GM21825 (cell line): ENCODE results near the gene STMN1.
A peak's percentile ranks its signal among the peaks of the same experiment; 100 is the strongest.

Source experiments
- ATAC-seq: cut with Tn5 transposase; IDR thresholded peaks from one replicate; pipeline ENCODE4 v1.9.1; 2021; ENCODE audit warnings: mild to moderate bottlenecking, moderate library complexity; ENCODE audit not compliant: unreplicated experiment

STMN1 gene

DNA sequence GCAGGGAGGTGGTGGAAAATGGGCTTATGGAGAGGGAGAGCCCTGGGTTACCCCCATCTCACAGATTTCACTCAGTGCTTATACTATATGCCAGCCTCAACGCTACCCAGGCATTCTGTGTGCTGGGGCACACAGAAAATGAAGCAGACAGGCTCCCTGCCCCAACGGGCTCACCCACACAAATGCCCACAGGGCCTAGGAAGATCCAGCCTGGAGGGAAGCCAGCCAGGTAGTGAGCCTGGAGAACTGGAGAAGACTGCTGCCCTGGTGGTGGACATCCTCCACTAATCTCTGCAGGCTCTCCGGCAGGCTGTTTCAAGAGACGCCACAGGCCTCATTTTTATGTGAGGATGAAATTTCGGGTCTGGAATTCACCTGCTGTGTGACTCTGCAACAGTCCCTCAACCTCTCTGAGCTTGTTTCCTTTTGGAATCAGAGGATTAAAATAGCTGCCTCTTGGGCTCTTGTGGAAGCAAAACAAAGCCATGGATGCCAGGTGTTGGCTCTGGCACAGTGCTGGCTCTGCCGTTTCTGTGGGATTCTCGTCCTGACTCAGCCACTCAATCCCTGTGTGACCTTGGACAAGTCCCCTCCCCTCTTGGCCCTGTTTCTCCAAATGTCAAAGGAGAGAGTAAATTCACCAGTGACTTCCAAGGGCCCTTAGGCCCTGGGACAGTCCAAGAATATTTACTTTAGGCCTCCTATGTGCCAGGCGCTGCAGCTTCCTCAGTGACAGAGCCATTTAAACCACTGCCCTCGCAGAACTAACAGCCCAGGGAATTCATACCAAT is 34.3 kb downstream of the STMN1 start:
- no peak for ATAC-seq

DNA sequence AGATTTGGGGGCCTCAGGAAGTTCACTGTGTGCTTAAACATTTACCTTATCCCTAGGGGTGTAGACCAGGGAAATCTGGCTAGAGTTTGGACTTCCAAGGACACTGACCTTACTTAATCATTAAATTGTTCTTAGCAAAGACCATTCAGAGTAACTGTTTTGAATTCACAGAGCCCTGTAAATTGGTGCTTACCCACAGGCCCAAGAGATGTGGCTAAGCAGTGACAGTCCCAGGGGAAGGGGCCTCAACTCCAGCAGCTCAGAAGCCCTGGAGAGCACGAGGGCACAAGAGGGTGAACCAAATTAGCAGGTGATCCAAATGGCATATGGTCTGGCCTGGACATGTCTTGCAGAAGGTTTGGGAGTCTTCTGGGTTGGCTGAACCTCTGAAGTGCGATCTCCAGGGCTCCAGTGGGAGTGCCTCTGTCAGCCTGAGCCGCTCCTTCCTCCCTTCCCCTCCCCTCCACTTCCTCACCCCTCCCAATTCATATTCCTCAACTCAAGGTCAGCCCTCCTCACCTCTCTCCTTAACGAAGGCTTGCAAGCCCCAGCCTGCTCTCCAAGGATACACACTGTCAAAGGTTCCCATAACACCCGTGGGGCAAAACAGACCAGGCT is 35.0 kb downstream of the STMN1 start:
- no peak for ATAC-seq

DNA sequence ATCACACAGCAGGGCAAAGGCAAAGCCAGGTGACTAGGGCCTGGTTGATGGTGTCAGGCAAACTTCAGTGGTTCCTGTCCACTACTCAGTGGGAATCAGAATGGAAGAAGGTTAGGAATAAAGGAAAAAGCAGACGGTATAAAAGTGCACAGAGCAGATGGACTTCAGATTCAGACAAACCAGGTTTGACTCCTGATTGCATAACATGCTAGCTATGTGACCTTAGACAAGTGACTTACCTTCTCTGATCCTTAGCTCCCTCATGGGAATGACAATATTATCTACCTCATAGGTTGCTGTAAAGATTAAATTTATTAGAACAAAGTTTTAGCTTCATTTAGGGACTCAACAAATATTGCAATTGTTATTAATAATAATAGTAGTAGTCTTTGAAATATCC is 35.6 kb downstream of the STMN1 start:
- no peak for ATAC-seq

DNA sequence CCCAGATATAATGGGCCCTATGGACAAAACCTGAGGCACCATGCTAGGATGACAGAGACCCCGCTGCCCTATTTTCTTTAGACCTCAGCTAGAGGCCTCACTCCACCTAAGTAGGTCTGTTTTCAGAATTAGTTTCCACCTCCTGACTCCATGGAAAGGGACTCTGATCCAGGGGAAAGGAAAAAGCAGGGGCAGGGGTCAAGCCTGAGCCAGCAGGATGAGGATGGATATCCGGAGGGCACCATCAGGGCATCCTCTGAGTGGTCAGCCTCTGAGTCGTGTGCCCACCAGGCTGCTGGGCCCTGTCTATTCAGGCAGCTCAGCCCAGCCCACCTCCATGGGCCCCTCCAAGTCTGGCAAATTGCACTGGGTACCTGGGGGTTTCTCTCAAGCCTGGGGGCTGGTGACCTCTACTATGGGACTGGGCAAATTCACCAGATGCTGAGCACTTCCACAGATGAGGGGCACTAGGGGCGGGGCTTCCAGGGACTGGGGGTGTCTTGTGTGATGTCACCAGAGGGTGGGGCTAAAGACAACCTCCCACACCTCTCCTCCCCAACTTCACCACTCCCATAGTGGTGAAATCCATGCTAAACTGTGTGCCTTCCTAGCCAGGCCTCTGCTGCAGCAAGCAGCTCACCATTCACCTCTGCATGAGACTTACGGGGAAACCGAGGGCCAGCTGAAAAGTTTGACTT is 36.2 kb downstream of the STMN1 start:
- ATAC-seq: no peak

DNA sequence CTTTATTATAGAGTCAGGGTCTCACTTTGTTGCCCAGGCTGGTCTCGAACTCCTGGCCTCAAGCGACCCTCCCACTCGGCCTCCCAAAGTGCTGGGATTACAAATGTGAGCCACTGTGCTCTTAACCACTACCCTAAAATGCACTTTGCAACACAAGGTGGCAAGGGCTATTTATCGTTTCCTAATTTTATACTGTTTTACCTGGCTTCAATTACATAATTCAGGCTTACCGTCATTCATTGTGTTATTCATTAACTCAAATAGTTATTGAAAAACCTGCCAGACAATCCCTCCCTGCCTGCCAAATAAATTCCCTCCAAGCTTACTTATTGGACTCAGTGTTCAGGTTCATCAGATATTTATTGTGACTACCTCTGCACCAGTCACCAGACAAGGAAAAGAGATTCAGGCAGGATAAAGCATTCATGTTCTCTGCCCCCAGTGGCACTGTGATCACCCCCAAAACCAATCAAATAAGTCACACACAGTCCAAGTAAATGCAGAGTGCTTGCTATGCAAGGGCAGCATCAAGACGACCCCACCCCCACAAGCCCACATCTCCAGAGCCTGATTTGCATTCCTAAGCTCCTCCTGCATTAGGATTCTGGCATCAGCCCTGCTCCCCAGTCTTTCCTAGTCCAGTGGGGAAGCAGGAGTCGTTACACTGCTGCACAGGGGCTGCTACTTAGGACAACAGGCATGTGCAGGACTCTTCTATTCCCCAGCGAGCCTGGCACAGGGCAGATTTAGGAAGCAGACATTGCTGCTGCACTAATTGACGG is 38.8 kb downstream of the STMN1 start:
- ATAC-seq: no peak

DNA sequence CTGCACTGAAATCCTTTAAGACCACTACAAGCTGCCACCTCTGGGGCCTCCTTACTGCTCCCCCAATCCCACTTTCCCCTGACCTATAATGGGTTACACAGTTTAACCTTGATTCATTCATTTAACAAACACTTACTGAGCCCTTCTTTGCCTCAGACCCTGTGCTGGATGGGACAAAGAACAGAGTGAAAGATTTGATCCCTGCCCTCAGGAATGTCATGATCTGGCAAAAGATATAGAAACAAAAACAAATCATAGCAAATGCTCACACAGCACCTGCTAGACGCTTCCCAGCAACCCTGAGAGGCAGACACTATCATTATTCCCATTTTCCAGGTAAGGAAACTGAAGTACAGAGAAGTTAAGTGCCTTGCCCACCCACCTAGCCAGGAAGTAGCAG is 39.9 kb downstream of the STMN1 start:
- ATAC-seq: no peak

DNA sequence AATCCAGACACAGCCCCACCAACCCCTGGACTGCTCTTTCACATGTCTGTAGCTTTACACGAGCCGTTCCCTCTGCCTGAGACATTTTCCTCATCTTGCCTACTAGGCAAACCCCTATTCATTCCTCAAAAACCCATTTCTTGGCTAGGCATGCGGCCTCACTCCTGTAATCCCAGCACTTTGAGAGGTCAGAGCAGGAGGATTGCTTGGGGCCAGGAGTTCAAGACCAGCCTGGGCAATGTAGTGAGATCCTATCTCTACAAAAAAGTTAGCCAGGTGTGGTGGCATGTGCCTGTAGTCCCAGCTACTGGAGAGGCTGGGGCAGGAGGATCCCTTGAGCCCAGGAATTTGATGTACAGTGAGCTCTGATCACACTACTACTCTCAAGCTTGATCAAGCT is 41.8 kb downstream of the STMN1 start:
- no peak for ATAC-seq

DNA sequence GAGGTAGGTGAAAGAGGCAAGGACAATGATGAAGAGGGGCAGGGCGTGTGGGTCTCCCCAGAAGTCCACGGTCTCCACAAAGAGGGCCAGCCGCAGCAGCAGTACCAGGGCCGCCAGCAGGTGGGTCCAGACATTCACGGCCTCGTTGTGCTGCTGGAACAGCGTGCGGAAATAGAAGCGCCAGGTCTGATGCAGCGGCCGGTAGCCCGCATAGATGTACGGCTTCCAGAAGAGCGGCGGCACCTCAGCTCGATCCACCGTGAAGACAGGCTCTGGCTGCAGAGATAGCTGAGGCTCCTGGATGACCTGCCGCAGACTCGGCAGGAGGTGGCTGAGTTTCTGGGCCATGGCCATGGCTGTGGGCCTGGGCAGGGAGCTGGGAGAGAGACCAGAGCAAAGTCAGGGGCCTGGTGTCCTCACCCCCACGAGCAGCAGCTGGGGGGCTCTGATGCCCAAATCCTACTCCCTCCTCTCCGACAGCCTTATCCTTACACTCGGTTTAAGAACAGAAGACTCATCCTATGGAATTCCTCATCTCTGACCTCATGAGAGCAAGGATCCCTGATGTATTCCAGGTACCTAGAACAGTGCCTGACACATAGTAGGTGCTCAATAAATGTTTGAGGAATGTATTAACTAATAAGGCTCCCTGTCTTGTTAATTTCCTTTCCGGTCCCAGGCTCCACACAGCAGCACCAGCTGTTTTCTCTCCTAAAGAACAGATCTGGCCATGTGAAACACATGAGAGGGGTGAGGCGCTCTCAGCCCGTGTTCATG is 42.5 kb downstream of the STMN1 start:
- no peak for ATAC-seq

DNA sequence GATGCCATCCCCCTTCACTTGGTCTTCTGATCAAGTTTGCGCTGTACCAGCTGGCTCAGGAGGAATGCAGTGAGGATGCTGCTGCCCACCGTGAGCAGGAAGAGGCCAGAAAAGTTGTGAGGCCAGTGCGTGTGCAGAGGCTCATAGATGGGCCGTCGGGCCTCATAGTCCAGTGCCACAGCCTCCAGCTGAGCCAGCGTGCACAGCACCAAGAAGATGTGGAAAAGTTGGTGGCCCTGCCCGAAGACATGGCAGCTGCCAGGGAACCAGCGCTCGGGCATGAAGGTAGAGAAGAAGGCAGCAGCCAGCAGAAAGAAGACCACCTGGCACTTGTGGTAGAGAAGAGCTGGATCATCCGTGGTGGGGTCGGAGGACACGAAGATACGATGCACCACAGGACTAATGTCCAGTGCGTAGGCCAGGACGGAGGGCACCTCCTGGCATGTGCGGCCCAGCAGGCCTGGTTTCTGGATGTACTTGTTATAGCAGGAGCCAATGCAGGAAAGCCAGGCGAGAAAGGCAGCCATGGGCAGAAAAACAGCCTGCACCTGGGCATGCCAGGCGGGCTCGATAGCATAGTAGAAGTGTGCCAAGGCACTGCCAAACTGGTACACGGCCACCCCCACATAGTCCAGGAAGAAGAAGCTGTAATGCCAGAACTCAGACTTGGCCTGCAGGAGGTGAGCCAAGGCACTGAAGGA is 43.3 kb downstream of the STMN1 start:
- ATAC-seq: no peak

DNA sequence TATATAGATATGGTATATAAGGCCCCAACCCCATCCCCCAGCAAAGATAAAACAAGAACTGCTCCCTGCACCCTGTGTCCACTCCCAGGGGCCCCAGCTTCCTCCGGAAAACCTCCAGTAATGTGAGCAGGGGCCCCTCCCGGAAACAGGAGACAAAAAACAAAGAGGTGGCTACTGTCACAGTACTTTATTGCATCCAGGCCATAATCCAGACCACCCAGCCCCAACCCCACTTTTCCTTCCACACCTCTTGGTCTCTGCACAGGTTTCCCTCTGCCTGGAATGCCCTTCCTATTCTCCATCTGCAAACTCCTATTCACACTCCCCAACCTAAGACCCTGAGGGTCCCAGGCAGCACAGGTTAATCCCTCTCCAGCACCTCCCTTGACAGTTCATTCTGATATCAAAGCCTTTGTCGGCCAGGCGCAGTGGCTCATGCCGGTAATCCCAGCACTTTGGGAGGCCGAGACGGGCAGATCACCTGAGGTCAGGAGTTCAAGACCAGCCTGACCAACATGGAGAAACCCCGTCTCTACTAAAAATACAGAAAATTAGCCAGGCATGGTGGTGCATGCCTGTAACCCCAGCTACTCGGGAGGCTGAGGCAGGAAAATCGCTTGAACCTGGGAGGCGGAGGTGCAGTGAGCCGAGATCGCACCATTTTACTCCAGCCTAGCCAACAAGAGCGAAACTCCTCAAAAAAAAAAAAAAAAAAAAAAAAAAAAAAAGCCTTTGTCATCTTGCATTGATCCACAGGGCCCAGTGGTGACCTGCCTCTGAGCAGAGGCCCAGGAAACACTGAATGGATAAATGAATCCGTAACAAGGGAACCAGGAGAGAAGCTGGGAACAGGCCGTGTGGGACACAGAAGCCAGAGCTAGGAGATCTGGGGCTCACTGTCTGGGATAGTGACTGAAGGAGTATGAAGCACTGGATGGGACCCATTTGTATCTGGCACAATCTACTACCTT is 44.6 kb downstream of the STMN1 start:
- ATAC-seq: no peak

DNA sequence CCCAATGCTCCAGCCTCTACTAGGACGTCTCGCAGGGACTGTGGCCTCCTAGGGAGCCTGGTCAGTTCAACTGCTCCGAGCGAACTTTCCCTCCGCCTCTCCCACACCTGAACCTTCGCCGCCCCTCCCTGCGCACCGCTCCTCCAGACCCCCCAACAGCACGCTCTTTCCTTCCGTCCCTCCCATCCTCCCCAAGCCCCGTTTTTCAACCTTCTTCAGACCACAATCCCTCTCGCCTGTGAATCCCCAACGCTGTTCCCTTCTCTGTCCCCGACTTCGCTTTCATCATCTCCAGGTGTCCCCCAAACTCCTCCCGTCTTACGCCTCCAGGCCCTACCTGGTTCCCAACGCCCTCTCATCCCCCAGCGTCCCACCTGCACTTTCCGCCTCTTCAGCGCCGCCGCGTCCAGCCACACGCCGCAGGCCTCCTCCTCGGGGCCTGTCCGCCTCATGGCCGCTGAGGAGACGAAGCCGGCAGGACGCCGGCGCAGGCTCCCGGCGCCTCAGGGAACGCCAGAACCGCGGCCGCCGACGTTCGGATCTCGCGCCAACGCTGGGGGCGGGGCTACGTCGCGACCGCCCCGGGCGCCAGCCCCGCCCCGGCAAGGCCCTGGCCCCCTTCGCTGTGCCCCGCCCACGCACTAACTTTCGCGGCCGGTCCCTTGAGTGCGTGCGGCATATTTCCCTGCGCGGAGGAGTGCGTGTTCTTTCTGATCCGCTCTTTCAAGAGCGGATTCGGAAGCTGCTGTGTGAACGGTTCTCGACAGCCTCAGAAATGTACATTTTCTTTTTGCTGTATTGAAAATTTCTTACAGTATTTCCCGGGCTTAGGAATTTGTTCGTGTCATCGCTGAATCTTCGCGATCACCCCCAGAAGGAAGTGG is 47.1 kb downstream of the STMN1 start, which contains the start of gene AUNIP:
TSS of gene AUNIP (minus strand) at position 552 of the 884 bp plus-strand sequence. CDS start at position 452, 100 bp downstream.
- ATAC-seq: peak; percentile 68

DNA sequence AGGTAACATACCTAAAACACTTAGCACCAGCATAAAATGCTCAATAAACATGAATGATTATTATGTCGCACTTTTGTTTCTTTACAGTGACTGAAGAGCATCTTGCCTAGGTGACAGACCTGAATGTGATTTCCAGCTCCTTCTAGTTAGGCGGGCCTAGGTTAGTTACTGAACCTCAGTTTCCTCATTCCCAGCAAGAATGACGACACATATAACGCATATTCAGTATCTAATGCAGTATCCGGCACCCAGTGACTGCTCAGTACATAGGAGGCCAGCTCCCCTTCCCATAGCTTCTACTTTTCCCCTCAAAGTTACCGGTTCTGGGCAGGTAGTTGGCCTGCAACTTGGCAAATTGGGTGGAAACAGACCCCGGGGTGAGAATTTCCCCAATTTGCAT is 47.7 kb downstream of the STMN1 start:
- no peak for ATAC-seq

DNA sequence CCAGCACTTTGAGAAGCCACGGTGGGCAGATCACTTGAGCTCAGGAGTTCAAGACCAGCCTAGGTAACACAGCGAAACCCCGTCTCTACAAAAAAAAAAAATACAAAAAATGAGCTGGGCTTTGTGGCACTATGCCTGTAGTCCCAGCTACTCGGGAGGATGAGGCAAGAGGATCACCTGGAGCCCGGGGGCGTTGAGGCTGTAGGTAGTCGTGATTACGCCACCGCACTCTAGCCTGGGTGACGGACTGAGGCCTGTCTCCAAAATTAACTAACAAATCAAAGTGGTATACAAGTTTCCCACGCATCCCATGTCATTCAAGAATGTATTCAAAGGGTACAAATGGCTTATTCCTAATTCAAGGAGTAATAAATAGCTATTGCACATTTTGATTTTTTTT is 49.4 kb downstream of the STMN1 start:
- no peak for ATAC-seq

DNA sequence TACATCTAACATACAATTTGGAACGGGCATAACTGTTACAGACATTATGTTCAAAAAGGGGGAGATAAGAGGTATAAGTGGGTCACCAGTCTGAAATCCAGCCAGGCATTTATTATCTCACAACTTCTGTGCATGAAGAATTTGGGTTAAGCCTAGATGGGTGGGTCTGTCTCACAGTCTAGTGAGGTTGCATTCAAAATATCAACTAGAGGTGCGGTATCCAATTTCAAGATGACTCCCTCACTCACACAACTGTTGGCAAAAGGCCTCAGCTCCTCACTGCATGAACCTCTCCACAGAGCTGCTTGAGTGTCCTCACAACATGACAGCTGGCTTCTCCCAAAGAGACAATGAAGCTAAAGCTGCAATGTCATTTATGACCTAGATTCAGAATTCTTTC is 51.7 kb downstream of the STMN1 start:
- ATAC-seq: no peak
